GM19099 (cell line): ENCODE data around the gene COA8.

Experiments
- POLR2A ChIP-seq: IDR thresholded peaks from 3 replicates; pipeline ENCODE4 v1.6.1; 2011; ENCODE audit warnings: low read depth; ENCODE audit not compliant: insufficient read length; ENCODE audit errors: extremely low read depth

Gene COA8

DNA sequence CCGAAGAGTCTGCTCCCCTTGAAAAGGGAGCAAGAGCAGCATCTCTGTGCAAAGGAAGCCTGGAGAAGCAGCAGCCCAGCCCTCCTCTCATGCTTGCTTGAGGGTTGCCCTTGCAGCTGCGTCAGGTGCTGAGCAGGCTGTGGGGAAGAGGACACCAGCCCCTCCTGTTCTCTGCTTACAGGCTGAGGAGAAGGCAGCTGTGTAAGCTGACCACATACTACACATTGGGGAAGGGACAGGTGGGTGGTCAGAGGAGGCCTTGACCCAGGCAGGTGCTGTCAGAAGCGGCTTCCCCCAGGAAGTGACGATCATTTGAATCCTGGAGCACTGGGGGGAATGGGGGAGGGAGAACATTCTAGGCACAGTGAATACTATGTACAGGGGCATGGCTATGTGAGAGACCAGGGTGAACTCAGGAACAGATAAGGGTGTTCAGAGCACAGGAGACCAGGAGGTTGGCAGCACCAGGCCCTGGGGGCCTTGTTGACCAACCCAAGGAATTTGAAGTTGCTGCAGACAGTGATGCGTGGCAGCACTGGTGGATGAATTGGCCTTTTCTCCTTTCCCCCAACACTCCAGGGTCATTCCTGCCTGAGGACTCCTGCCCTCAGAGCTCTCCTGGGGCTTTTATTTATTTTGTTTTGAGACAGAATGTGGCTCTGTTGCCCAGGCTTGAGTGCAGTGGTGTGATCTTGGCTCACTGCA lies 63.5 kb downstream of the COA8 start:
- no peak for TF ChIP-seq POLR2A

DNA sequence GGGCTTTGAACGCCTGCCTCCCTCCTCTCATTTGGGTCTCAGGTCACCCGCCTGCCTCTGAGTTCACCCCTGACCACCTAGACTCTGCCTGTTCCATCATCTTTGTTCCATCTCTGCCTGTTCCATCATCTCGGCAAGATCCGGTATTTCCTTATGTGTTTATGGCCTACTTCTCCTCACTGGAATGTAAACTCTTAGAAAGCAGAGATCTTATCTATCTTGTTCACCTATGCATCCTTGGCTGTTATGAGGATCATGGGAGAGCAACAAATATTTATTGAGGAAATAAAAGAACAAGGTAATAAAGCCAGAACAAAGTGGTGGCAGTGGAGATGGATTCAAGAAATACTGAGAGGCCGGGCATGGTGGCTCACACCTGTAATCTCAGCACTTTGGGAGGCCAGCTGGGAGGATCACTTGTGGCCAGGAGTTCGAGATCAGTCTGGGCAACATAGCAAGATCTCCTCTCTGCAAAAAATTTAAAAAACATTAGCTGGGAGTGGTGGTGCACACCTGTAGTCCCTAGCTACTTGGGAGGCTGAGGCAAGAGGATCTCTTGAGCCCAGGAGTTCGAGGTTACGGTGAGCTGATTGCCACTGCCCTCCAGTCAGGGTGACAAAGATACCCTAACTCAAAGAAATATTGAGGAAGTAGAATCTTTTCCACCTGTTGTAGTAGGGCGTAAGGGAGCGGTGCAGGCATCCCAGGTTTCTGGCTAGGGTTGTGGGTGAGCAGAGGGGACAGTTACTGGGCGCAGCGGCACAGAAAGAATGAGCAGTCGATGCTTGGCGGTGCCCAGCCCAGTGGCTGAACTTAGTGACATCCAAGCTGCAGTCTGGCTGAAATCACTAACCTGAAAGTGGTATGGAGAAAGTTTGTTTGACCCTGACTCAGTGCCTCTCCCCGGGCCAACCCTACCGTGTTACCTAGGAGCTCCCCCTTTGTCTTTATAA lies 64.6 kb downstream of the COA8 start:
- TF ChIP-seq POLR2A: no peak

DNA sequence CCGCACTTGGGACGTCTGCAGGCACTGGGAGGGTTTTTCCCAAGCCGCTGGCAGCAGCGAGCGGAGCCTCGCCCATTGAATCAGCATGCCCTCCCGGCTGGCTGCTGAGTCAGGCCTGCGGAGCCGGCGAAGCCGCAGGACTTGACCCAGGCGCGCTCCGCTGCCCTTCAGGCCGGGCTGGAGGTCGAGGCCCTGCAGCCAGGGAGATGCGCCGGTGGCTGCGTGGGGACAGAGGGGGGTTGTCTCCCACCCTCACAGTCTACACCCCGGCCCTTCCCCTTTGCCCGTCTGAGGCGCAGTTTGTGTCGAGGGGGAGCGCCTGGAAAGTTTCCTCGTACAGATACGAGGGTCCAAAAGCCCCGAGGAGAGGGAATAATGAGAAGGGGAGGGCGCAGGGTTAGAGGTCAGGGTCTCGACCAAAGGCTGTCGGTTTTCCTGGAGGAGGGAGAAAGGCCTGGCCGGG lies 65.5 kb downstream of the COA8 start:
- peak; percentile 55 for TF ChIP-seq POLR2A

DNA sequence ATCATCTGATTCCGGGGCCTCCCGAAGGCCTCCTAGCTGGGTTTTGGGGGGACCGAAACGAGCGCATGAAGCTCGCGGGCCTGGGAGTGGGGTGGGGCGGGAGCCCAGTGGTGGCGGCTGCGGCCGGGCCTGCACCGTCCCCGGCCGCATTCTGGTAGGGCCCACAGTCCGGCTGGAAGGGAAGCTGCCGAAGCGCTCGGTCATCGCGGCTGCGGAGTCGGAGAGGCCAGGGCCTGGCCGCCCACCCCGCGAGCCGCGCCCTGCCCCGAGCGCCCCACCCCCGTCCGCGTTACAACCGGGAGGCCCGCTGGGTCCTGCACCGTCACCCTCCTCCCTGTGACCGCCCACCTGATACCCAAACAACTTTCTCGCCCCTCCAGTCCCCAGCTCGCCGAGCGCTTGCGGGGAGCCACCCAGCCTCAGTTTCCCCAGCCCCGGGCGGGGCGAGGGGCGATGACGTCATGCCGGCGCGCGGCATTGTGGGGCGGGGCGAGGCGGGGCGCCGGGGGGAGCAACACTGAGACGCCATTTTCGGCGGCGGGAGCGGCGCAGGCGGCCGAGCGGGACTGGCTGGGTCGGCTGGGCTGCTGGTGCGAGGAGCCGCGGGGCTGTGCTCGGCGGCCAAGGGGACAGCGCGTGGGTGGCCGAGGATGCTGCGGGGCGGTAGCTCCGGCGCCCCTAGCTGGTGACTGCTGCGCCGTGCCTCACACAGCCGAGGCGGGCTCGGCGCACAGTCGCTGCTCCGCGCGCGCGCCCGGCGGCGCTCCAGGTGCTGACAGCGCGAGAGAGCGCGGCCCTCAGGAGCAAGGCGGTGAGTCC lies 66.1 kb downstream of the COA8 start, which contains the start of gene KLC1:
TSS of gene KLC1 (plus strand) at position 528 of the 819 bp plus-strand sequence. CDS start 25,354 bp downstream, outside the sequence.
- TF ChIP-seq POLR2A: peak; percentile 91

DNA sequence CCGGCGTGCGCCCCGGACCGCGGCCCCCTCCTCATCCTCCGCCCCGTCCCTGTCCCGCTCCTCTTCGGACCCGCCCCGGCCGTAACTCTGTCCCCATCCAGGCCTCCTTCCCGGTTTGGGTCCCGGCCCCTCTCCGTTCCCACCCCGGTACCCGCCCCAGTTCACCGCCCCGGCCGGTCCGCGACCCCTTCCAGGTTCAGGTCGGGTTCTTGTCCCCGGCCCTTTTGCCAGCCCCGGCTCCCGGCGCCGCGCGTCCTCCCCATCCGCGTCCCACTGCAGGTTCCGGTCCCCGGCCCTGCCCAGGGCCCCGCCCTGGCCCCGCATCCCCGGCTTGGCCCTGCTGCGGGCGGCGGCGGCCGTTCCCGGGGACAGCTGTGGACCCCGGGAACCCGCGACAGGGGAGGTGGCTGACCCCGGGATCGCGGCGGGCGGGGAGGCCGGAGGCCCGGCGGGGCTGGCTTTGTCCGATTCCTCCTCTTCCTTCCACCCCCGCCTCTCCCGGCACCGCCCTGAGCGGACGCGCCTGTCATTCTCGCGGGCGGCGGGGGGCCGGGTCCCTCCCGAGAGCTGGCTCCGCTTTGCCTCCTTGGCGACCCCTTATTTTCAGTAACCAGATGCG lies 66.9 kb downstream of the COA8 start:
- no peak for TF ChIP-seq POLR2A

DNA sequence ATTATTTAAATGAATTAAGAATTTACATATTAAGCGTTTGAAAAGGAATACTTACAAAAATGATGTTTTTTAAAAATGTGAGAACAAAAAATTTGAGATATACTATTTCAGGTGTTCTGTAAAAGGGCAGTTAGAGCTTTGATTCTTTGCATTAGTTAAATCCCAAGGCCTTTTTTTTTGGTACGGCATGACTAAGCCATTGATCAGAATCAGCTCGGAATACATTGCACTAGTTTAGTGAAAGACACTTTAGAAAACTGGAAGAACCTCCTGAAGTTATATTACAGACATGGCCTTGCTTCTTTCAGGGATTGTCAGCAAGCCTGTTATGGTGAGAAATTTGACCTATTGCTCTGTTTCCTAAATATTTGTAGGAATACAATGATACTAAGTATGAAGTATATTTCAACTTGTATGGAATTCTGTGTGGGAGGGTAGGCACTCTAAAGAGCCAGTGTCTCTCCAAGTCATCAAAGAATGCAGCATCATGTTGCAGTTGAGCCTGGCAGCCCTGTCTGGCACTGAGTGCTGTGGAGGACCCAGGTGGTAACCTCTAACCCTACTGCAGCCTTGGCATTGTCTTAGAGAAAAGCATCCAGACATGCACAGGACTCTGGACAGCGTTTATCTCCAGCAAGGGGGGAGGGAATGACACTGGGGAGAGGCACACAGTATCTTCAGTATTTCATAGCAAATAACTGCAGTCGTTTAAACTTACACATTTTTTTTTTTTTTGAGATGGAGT lies 67.8 kb downstream of the COA8 start:
- no peak for TF ChIP-seq POLR2A

DNA sequence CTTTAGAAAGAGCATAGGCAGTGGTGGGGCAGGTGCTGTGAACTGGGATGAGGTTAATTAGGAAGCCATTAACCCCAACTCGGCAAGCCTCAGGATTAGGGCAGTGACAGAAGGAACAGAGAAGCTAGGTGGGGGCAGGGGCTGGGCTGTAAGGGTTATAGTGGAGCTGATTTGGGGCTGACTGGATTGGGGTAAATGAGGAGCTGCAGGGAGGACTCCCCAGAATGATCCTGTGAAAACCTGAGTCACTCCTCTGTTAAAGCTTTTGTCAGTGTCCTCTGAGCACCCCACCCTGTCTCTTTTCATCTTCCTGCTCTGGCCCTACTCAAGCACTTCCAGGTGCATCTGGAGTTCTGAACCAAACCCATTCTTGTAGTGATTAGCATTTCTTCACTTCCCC lies 70.6 kb downstream of the COA8 start:
- TF ChIP-seq POLR2A: no peak

DNA sequence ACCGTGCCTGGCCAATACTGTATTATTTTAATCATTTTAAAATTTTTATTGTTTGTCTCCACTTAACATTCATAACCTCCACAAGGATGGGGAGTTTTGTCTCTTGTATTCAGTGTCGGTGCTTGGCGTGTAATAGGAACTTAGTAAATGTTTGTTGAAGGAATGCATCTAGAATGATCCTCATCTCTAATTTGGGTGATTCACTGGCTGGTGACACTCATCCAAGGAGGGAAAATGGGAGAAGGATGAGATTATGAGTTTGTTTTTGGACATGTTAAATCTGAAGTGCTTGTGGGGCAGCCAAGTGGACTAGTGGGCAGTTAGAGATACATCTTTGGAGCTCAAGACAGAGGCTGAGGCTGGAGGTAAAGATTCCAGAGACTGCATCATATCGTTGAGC lies 71.4 kb downstream of the COA8 start:
- TF ChIP-seq POLR2A: no peak

DNA sequence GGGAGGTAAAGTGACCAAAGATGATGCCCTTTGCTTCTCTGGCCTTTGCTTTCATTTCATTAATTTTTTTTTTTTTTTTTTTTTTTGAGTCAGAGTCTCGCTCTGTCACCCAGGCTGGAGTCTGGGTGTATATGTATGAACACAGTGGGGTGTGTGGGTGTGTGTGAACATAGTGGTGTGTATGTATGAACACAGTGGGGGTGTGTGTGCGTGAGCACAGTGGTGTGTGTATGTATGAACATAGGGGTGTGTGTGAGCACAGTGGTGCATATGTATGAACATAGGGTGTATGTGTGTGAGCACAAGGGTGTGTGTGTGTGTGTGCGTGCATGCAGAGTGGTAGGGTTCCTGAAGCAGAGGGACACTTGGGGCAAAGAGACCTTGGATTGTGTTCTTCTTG lies 75.8 kb downstream of the COA8 start:
- no peak for TF ChIP-seq POLR2A
